Adrenal gland (tissue), 5 donors: ENCODE results near the gene RAB11FIP5.

ENCODE experiments used
- POLR2A ChIP-seq, 2 donors: fragments of 450-650 bp; IDR thresholded peaks; one replicate each; pipeline ENCODE4 v1.6.1; 2017; ENCODE audit warnings: antibody characterized with exemption in 2 of 2, mild to moderate bottlenecking in 2 of 2, moderate library complexity in 1 of 2
- TF ChIP-seq, protein P1 (sequence below), 6 experiments: fragments of 450-650 bp in 4 of 6; fragments of 200-600 bp in 2 of 6; sonication (generic) in 1 of 6; IDR thresholded peaks; 1 replicate in 5 of 6; 2 replicates in 1 of 6; pipeline versions ENCODE4 v1.5.1 to v1.8.0; 2016 to 2021; ENCODE audit warnings: antibody characterized with exemption in 6 of 6, mild to moderate bottlenecking in 2 of 6, moderate library complexity in 1 of 6
- donor health status: DM: no; HTN: no; CAD: no.

DNA sequence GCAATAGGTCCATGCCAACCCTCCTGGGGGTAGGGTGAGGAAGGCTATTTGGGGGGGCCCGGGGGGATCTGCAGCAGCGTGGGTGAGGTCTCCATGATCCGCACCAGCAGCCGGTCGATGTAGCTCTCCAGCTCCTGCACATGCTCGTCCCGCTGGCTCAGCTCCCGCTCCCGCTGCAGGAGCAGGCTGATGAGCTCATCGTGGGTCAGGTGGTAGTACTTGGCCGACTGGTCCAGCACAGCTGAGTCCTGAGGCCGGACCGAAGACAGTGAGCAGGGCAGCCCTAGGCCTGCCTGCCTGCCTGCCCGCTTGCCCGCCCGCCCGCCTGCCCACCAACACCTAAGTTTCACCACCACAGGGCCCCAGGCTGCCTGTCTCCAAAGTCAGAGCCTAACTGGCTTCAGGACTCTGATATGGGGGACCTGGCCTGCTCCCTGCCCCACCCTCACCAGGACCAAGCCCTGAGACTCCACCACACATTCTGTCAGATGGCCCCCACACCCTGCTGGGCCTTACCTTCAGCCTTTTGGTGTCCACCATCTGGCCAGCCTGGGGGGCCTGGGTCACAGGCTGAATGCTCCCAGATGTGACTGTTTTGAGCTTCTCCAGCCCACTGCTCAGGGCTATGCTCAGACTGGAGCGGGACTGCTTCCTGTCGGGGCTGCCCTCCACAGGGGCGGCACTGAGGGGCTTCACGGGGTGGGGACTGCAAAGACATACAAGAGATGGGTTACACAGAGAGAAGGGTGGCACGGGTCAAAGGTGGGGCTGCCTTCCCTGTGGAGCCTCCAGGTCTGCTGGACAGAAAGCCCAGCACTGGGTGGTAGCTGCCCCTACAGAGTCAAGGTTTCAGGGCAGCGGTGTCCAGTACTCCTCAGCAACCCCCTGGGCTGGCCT is 37.0 kb downstream of the RAB11FIP5 start:
- TF ChIP-seq, protein P1, sequence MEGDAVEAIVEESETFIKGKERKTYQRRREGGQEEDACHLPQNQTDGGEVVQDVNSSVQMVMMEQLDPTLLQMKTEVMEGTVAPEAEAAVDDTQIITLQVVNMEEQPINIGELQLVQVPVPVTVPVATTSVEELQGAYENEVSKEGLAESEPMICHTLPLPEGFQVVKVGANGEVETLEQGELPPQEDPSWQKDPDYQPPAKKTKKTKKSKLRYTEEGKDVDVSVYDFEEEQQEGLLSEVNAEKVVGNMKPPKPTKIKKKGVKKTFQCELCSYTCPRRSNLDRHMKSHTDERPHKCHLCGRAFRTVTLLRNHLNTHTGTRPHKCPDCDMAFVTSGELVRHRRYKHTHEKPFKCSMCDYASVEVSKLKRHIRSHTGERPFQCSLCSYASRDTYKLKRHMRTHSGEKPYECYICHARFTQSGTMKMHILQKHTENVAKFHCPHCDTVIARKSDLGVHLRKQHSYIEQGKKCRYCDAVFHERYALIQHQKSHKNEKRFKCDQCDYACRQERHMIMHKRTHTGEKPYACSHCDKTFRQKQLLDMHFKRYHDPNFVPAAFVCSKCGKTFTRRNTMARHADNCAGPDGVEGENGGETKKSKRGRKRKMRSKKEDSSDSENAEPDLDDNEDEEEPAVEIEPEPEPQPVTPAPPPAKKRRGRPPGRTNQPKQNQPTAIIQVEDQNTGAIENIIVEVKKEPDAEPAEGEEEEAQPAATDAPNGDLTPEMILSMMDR (IDR thresholded peaks at IDR 0.05) = no peak
- no peak for TF ChIP-seq POLR2A (IDR thresholded peaks at IDR 0.05)
